Measurements from ENCODE around the gene CACNA2D3.

Gene CACNA2D3

GRCh38 chr3:54988838-54989630, 866.7 kb downstream of the CACNA2D3 start:
- no peak for DNase-seq

DNA sequence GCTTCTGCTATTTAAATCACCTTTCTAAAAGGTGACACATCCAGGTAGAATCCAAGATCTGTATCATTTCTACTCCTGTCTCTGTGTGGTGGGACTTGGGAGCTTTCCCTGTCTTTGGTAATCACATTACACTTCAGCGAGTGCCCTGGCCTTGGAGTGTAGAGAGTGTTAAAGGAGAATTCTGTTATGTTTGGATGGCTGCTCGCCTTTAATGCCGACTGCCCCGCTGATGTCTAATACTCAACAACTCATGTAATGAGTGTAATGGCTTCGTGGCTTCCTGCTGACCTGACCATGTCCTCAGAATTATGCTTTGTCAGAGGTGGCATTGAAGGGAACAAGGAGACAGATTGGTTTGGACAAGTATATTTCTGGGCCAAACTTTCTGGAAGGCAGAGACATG, 871.8 kb downstream of the CACNA2D3 start:
- DNase-seq = no peak

DNA sequence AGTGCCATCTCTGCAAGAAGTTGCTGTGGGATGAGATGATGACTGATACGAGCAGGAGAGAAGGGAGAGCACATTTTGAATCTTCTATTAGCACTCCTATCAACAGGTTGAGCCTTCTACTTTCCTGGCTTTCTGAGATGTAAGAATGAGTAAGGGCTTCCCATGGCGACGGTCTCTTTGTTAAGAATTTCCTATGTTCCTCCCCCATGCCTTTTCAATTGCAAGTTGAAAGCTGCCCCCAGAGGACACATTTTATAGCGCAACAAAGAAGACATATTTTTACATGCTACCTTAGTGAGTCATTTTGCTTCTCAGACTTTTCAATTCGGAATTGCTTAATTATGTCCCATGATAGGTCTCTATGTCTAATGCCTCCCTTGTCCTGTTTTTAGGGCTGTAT, 876.8 kb downstream of the CACNA2D3 start:
- no peak for DNase-seq

DNA sequence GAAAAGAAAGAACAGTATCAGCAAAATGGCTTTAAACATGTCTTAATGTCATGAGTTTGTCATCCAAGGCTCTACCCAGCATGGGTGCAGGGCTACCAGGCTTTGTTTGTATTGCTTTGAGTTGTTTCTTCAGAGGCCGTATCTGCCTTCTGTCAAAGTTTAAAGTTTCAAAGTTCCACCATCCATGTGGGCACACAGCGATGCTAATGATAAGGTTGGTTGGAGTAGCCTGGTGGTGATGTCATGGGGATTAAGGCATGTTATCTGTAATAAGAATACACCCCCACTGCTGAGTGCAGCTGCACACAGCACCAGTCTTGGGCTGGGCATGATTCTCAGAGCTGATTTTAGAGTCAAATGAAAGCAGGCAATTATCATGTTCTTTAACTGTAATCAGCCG, 877.5 kb downstream of the CACNA2D3 start:
- no peak for DNase-seq

DNA sequence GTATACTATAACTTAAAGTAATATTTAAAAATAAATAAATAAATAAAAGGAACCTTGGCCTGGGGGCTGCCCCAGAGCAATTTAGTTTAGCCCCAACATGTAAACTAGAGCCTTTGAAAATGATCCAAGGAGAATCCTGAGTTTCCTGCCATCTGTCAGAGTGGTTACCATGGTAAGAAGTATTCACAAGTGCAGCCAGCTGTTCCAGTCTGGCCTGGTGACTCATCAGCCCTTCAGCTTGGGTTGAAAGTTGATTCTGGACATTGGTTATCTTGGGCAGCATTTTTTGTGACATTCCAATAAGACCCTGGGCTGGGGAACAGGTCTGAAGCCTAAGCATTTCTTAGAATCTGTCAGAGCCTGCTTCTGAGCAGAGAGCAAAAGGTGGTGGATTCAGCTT, 878.2 kb downstream of the CACNA2D3 start:
- DNase-seq = no peak

DNA sequence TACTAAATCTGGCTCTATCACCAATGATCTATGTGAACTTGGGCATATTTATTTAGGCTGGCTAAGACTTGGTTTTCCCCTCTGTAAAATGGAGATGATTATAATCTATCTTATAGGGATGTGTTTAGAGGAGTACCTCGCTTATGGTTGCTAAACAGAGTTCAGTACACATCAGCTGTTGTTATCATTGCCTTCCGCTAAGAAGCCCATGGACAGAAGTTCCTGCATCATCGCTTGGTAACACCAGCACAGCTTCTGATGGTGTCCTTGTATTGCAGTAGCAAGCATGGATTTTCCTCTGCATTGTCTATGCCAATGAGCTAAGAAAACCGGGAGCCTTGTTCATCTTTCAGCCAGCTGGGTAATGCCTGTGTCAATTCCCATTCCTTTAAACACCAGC, 878.6 kb downstream of the CACNA2D3 start:
- DNase-seq = no peak

DNA sequence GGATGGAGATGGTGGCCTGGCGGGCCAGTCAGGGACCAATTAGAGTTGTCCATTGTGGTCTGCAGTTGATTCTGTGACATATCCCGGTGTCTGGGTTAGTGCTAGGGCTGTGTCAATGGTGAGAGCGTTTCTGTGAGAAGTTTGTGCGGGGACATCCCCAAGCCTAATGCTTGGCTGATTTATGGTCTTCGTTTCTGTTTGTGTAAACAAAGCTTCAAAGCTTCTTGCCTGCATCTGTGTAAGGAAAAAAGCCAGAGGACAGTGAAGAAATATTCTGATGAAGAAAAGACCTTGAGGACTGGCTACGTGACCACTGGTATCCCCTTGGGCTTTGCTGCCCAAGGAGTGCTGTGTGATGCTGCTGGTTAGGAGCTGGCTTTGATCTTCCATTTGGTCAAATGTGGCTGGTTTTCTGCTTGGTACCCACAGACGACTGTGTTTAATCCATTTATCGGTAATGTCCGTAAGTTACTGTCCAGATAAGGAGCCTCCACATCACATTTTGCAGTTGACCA, 880.1 kb downstream of the CACNA2D3 start:
- DNase-seq = no peak

GRCh38 chr3:55006244-55006676, 883.9 kb downstream of the CACNA2D3 start:
- DNase-seq = no peak

GRCh38 chr3:55007971-55008370, 885.6 kb downstream of the CACNA2D3 start:
- DNase-seq = no peak

GRCh38 chr3:55009372-55009771, 887.0 kb downstream of the CACNA2D3 start:
- no peak for DNase-seq

DNA sequence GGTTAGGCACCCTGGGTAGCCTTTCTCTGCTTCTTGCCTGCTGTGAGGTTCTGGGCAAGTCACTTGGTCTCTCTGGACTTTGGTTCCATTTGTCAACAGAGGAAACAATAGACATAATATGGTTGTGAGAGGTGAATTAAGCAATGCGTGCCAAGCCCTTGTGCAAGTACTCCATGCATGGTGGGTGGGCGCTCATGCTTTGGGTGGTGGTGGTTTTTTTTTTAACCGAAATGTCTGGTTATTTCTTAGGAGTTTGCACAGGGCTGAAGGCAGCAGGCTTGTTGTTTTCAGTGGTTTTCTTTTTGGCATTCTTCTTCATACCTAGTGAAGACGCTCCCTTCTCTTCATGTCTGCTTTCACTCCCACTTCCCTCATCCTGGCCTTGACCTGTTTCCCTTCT, 889.7 kb downstream of the CACNA2D3 start:
- DNase-seq = no peak

DNA sequence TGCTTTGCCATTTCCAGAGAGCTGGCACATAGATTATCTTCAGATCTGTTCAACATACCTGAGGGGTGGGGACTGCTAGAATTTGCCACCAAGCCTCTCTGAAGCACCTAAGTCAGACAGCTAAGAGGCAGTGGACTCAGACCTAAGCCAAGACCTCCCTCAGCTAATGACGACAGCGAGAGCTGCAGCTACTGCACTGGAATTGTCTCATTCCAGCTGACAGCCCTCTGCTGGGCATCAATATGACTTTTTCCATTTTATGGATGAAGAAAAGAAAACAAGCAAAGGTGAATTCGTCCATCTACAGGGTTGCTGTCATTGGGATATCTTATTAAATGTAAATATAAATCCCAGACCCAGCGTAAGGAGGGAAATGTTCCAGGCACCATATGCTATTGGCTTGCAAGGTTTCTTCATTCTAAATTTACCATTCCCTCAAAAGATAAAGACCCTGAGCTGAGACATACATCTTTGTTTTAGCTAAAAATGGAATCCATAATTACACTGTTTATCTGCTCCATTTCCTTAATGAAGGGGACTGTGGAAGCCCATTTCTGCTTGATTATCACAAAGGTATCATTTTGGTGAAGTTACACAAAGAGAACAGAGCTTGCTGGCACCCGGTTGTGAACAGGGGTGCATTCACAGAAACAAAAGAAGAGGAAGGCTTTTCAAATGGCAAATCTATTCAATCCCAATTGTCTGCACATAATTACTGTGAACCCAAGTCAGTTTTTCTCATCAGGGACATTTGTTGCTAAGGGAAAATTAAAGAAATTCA, 891.0 kb downstream of the CACNA2D3 start:
- DNase-seq = no peak

- DNase-seq = no peak
Measured at GRCh38 chr3:55014081-55014480, 891.7 kb downstream of the CACNA2D3 start.

- DNase-seq = no peak
Measured at GRCh38 chr3:55014906-55015305, 892.6 kb downstream of the CACNA2D3 start.

- DNase-seq = no peak
Measured at GRCh38 chr3:55017876-55018275, 895.5 kb downstream of the CACNA2D3 start.

DNA sequence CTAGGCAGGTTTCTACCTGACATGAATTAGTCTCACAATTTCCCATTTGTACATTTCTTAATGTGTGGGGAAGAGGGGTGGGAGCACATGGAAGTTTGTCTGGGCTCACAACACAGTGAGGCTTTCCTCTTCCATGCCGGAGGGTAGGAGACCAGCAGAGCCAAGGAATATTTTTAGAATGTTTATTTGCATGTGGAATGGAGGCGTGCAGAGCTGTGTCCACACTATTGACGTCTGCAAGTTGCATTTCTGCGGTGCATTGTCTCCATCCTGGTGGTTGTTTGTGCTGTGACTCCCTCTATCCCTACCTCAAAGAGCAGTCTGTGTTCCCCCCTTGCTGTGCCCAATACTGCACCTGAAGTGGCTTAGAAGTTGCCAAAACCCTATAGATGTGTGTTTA, 908.6 kb downstream of the CACNA2D3 start:
- no peak for DNase-seq

- no peak for DNase-seq
Measured at GRCh38 chr3:55036883-55037577, 914.7 kb downstream of the CACNA2D3 start.

- no peak for DNase-seq
Measured at GRCh38 chr3:55042591-55042990, 920.2 kb downstream of the CACNA2D3 start.

GRCh38 chr3:55044486-55044885, 922.1 kb downstream of the CACNA2D3 start:
- no peak for DNase-seq

- no peak for DNase-seq
Measured at GRCh38 chr3:55059027-55059629, 936.8 kb downstream of the CACNA2D3 start.

GRCh38 chr3:55060896-55061719, 938.8 kb downstream of the CACNA2D3 start:
- DNase-seq = no peak

- DNase-seq = no peak
Measured at GRCh38 chr3:55061720-55062034, 939.3 kb downstream of the CACNA2D3 start.

Measured in activated CD4-positive, CD25-positive, alpha-beta regulatory T cell (primary cell).